ENCODE measurements around the gene UTF1.

The UTF1 gene

DNA sequence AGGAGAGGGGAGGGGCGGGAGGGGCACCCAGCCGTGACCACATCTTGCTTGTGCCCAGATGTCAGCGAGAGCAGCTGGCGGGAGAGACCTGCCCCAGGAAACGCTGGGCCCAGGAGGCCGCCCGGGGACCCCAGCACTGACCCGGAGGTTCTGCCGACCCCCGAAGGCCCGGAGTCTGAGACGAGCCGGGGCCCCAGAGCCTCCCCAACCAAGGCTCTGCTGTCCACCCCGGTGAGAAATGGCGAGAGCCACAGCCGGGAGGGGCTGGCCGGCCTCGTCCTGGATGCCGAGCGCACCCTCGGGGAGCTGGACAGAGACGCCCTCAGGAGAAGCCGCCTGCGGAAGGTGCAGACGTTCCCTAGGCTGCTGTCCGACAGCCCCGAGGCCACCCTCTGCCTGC is 44.1 kb upstream of the UTF1 start:
- no peak overlapping the region for H3K27ac ChIP-seq
- TF ChIP-seq, protein P1, sequence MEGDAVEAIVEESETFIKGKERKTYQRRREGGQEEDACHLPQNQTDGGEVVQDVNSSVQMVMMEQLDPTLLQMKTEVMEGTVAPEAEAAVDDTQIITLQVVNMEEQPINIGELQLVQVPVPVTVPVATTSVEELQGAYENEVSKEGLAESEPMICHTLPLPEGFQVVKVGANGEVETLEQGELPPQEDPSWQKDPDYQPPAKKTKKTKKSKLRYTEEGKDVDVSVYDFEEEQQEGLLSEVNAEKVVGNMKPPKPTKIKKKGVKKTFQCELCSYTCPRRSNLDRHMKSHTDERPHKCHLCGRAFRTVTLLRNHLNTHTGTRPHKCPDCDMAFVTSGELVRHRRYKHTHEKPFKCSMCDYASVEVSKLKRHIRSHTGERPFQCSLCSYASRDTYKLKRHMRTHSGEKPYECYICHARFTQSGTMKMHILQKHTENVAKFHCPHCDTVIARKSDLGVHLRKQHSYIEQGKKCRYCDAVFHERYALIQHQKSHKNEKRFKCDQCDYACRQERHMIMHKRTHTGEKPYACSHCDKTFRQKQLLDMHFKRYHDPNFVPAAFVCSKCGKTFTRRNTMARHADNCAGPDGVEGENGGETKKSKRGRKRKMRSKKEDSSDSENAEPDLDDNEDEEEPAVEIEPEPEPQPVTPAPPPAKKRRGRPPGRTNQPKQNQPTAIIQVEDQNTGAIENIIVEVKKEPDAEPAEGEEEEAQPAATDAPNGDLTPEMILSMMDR (conservative IDR thresholded peaks at IDR 0.05), result no peak

DNA sequence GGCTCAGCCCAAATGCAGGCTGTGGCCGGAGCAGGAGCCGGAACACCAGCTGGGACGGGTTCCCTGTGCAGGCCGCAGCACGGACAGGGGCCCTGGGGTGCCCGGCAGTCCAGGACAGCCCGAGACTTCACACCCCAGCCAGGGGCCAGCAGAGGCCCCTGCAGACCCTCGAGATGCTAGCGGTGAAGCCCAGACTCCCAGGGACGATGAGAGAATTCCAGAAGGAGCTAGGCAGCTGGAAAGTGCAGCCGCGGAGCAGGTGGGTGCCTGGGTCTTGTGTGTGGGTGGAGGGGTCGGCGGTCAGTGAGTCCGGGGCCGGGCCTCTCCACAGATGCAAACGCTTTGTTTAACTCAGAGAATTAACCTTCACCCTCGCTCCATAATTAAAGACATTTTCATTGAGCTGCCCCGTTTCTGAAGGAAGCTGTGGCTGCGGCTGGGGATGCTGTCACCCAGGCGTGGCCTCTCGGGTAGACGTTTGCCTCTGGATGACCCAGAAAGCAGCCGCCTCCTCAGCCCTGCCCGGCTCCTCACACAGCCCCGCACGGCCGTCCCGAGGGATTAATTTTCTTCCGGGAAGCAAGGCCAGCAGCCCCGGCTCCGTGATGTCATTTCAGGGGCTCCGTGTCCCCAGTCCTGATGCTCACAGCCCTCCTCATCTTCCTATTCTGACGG is 43.5 kb upstream of the UTF1 start:
- TF ChIP-seq, protein P1 (conservative IDR thresholded peaks at IDR 0.05), result no peak
- no peak overlapping the region for H3K27ac ChIP-seq

DNA sequence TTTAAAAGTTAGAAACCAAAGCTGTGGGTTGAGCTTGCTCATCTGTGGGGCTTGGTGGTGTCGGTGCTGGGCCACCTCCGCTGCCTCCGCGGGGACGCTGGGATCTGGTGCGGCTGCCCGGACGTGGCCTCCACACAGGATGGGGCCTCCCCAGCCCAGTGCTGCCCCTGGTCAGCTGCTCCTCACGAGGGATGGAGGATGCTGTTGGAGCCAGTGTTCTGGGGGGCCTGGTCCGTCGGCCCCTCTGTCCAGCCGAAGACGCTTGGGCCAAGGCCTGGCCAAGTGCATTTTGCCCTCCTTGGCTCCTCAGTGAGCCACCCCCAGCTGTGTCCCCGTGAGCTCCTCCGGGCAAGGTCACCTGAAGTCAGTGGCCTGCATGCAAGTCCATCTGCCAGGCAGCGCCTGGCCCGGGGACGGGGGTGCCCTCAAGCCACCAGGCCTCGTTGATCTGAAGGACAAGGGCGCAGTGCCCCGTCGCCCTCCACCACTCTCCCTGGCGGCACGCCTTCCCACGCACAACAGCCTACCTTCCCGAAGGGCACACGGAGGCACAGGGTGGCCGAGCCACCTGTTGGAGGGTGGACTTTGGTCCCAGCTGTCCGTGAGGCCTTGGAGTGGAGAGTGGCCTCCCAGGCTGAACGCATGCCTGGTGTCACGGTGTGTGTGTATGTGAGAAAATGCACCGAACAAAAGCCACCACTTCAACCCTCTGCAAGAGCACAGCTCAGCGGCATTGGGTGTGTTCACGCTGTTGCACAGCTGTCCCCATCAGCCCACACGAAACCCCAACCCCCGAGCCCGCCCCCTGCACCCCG is 42.7 kb upstream of the UTF1 start:
- TF ChIP-seq, protein P1 (conservative IDR thresholded peaks at IDR 0.05), result no peak
- no peak overlapping the region for H3K27ac ChIP-seq

DNA sequence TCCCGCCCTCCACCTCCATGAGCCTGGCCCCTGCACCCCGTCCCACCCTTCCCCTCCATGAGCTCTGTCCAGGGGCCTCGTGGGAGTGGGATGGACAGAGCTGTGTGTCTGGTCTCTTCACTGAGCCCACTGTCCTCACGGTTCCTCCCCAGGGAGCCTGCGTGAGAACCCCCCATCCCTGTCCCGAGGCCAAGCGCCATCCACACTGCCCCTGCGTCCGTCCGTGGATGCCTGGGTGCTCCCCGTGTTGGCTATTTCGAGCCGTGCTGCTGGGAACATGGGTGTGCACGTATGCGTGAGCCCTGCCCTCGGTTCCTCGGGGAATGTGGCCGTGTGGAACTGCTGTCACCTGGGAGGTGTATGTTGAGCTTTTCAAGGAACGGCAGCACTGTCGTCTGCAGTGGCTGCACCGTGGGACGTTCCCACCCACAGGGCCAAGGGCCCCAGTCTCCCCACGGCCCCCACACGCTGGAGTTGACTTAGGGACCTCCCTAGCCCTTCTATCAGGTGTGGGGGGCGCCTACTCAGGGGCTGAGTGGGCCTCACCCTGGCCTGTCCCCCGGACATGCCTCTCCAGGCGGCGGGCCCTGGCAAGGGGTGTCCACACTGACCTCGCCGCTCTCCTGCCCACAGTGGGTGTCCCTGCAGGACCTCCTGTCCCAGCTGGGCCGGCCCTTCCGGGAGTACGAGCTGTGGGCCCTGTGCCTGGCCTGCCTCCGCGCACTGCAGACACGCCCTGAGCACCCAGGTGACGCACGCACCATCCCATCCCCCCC is 41.9 kb upstream of the UTF1 start:
- TF ChIP-seq, protein P1 (conservative IDR thresholded peaks at IDR 0.05), result no peak
- no peak overlapping the region for H3K27ac ChIP-seq

DNA sequence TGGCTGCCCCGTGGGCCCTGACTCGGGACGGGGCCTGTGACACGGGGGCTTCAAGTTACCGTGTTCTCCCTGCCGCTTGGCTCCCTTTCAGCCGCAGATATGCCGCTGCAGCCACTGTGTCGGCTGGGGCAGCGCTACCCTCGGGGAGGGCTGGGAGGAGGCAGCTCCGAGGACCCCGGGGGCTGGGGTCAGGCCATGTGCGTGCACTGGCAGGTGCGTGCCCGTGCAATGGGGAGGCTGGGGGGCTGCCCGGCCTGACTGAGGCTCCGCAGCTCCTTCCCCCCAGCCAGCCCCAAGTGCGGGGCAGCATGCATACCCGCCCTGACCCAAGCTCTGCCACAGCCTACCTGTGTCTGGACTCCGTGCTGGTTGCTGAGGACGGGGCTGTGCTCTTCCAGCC is 40.8 kb upstream of the UTF1 start:
- no peak overlapping the region for H3K27ac ChIP-seq
- TF ChIP-seq, protein P1 (conservative IDR thresholded peaks at IDR 0.05), result no peak

DNA sequence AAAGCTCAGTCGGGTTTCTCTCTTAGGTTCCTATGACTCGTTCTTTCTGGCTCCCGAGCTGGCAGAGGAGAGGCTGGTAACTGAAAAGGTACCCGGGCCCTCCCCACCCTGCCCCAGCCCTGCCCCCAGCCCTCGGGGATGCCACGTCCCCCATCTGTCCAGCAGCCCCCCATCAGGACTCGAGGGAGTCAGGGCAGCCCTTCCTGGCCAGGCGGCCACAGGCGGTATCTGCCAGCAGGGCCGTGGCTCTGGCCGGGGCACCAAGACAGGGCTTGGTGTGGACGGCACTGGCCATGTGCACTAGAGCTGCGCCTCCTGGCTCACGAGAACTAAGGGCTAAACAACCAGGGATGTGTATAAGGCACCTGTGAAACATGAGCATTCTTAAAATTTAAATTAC is 40.3 kb upstream of the UTF1 start:
- TF ChIP-seq, protein P1 (conservative IDR thresholded peaks at IDR 0.05), result no peak

DNA sequence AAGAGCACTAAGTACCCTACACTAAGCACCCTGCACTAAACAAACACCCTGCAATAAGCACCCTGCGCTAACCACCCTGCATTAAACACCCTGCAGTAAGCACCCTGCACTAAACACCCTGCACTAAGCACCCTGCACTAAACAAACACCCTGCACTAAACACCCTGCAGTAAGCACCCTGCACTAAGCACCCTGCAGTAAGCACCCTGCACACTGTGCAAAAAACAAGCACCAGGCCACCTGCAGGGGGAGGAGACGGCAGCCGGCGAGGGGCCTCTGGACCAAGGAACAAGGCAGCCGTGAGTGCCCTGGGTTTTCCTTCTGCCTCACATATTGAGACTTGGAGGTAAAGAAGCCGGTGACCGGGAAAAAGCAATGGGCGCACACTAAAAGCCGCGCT is 39.8 kb upstream of the UTF1 start:
- H3K27ac ChIP-seq, result no peak overlapping the region
- TF ChIP-seq, protein P1 (conservative IDR thresholded peaks at IDR 0.05), result no peak

More for the DNA sequence above, 40.3 kb upstream of the UTF1 start:
- no peak overlapping the region for H3K27ac ChIP-seq

Data from VCaP (cell line).